GM12878 (cell line): ENCODE results near the gene KCNQ1. TPM values are rescaled to one million over a fixed set of nuclear protein-coding genes. Genes with fewer than 3 reads are reported as not detected.

ENCODE experiments used
- ATAC-seq: fragments of 200-7000 bp; cut with Tn5 transposase; 3 replicates; pipeline ENCODE4 v1.9.1; 2020; ENCODE audit warnings: mild to moderate bottlenecking, moderate library complexity
- BruUV-seq: library from RNA; stranded (reverse); fragments of 400-500 nt; replicated peaks from 2 replicates; lab custom pipeline; 2021; lab: Mats Ljungman, UMichigan
- CTCF ChIA-PET: fragments of 300-600 bp; sonication (Branson Sonifier 250); formaldehyde crosslinking; extraction: SDS; loops from one replicate; lab custom pipeline; 2021; ENCODE audit warnings: inconsistent platforms; lab: Yijun Ruan, JAX
- POLR2A ChIA-PET: fragments of 350-600 bp; formaldehyde crosslinking; extraction: SDS; loops from one replicate; lab custom pipeline; 2021; ENCODE audit warnings: inconsistent platforms; lab: Charles Lee
- RAD21 ChIA-PET: fragments of 300-600 bp; sonication (Branson Sonifier 250); formaldehyde crosslinking; loops from one replicate; lab custom pipeline; 2023; ENCODE audit warnings: antibody characterized with exemption; ENCODE audit not compliant: unreplicated experiment; lab: Charles Lee
- SMC1A ChIA-PET: fragments of 300-600 bp; sonication (Branson Sonifier 250); formaldehyde crosslinking; loops from one replicate; lab custom pipeline; 2023; ENCODE audit not compliant: unreplicated experiment, uncharacterized antibody; lab: Charles Lee
- DNase-seq: peaks from one replicate; pipeline ENCODE4 v3.0.0-alpha.2; 2011; ENCODE audit warnings: low read depth, low spot score
- FAIRE-seq: peaks from 3 replicates; lab custom pipeline; 2011; peaks lifted over from hg19 to GRCh38; lab: Jason Lieb, UNC
- H2AFZ ChIP-seq: 2 replicates; pipeline ENCODE4 v1.6.0; 2011; ENCODE audit warnings: low read depth, low read length, control low read depth; ENCODE audit not compliant: control insufficient read depth
- H3K27ac ChIP-seq: 2 replicates; pipeline ENCODE4 v1.5.1; 2011; ENCODE audit warnings: control low read depth; ENCODE audit not compliant: control insufficient read depth, insufficient read depth
- H3K27me3 ChIP-seq, 2 experiments: replicated peaks in 1 of 2; 2 replicates each; pipeline versions ENCODE4 v1.6.0 to v1.6.1; 2011; ENCODE audit warnings: low read length in 1 of 2; ENCODE audit not compliant: control insufficient read depth in 2 of 2, insufficient read depth in 2 of 2
- H3K36me3 ChIP-seq, 2 experiments: 2 replicates each; pipeline ENCODE4 v1.5.1; 2011; ENCODE audit warnings: low read length in 1 of 2; ENCODE audit not compliant: control insufficient read depth in 2 of 2, insufficient read depth in 2 of 2
- H3K4me1 ChIP-seq: 2 replicates; pipeline ENCODE4 v1.6.1; 2011; ENCODE audit warnings: mild to moderate bottlenecking, low read length, moderate library complexity, mixed read lengths; ENCODE audit not compliant: control insufficient read depth, insufficient read depth
- H3K4me2 ChIP-seq: 2 replicates; pipeline ENCODE4 v1.6.0; 2011; ENCODE audit warnings: control low read depth; ENCODE audit not compliant: control insufficient read depth, insufficient read depth
- H3K4me3 ChIP-seq: fragments of 200-600 bp; sonication (generic); 2 replicates; pipeline ENCODE4 v1.5.1; 2016
- H3K79me2 ChIP-seq: 2 replicates; pipeline ENCODE4 v1.6.0; 2011; ENCODE audit warnings: low read length; ENCODE audit not compliant: control insufficient read depth, insufficient read depth
- H3K9ac ChIP-seq: 2 replicates; pipeline ENCODE4 v1.8.0; 2011; ENCODE audit warnings: low read length, control low read depth, mixed read lengths; ENCODE audit not compliant: control insufficient read depth, insufficient read depth
- H3K9me3 ChIP-seq: replicated peaks from 3 replicates; pipeline ENCODE4 v1.5.1; 2011; ENCODE audit warnings: mild to moderate bottlenecking, low read length; ENCODE audit not compliant: control insufficient read depth, insufficient read depth
- H4K20me1 ChIP-seq: 2 replicates; pipeline ENCODE4 v1.6.0; 2011; ENCODE audit not compliant: control insufficient read depth, insufficient read depth
- ASH2L ChIP-seq: fragments of 300-600, 200-600 bp; sonication (generic); IDR thresholded peaks from 2 replicates; pipeline ENCODE4 v1.6.1; 2017; ENCODE audit warnings: low read depth, mild to moderate bottlenecking, borderline replicate concordance
- BACH1 ChIP-seq: fragments of 450-650 bp; IDR thresholded peaks from 2 replicates; pipeline ENCODE4 v1.6.1; 2017; ENCODE audit warnings: mild to moderate bottlenecking, borderline replicate concordance
- BHLHE40 ChIP-seq, 2 experiments: fragments of 450-650 bp in 1 of 2; IDR thresholded peaks; 2 replicates each; pipeline ENCODE4 v1.6.1; 2011 to 2017; ENCODE audit warnings: low read depth in 2 of 2, borderline replicate concordance in 1 of 2, improper control_type of control experiment in 1 of 2, low read length in 1 of 2, mild to moderate bottlenecking in 1 of 2
- CHD2 ChIP-seq: IDR thresholded peaks from 2 replicates; pipeline ENCODE4 v1.6.1; 2011; ENCODE audit warnings: low read depth, low read length, improper control_type of control experiment, borderline replicate concordance
- FOXM1 ChIP-seq: IDR thresholded peaks from 2 replicates; pipeline ENCODE4 v1.6.1; 2012; ENCODE audit warnings: low read depth, mild to moderate bottlenecking, inconsistent platforms, low read length, moderate library complexity
- HDGF ChIP-seq: fragments of 450-650 bp; IDR thresholded peaks from 2 replicates; pipeline ENCODE4 v1.6.1; 2016; ENCODE audit warnings: antibody characterized with exemption
- IKZF1 ChIP-seq: fragments of 450-650 bp; conservative IDR thresholded peaks from 2 replicates; pipeline ENCODE4 v1.6.1; 2017; ENCODE audit warnings: antibody characterized with exemption, mild to moderate bottlenecking
- JUND ChIP-seq: IDR thresholded peaks from 2 replicates; pipeline ENCODE4 v1.6.1; 2012; ENCODE audit warnings: low read depth, mild to moderate bottlenecking, low read length, improper control_type of control experiment, moderate library complexity
- MTA2 ChIP-seq: fragments of 450-650 bp; IDR thresholded peaks from 2 replicates; pipeline ENCODE4 v1.6.1; 2016; ENCODE audit warnings: low read depth, mild to moderate bottlenecking, moderate library complexity
- MTA3 ChIP-seq: IDR thresholded peaks from 2 replicates; pipeline ENCODE4 v1.6.1; 2012; ENCODE audit warnings: low read length, inconsistent platforms, borderline replicate concordance
- NFIC ChIP-seq: IDR thresholded peaks from 2 replicates; pipeline ENCODE4 v1.6.1; 2012; ENCODE audit warnings: low read depth, mild to moderate bottlenecking, inconsistent platforms, low read length, moderate library complexity
- NFXL1 ChIP-seq: fragments of 450-650 bp; IDR thresholded peaks from 2 replicates; pipeline ENCODE4 v1.6.1; 2017; ENCODE audit warnings: antibody characterized with exemption, mild to moderate bottlenecking, borderline replicate concordance
- NR2C2 ChIP-seq: IDR thresholded peaks from 2 replicates; pipeline ENCODE4 v1.6.1; 2011; ENCODE audit warnings: borderline replicate concordance, low read depth; ENCODE audit not compliant: control insufficient read depth, insufficient read length
- RAD51 ChIP-seq: fragments of 450-650 bp; IDR thresholded peaks from 2 replicates; pipeline ENCODE4 v1.6.1; 2016; ENCODE audit warnings: moderate library complexity, mild to moderate bottlenecking, inconsistent platforms
- REST ChIP-seq: IDR thresholded peaks from 2 replicates; pipeline ENCODE4 v1.6.1; 2012; ENCODE audit warnings: mild to moderate bottlenecking, low read depth, low read length
- SREBF2 ChIP-seq: IDR thresholded peaks from 2 replicates; pipeline ENCODE4 v1.6.1; 2012; ENCODE audit warnings: mild to moderate bottlenecking, low read length
- WGBS: methylation state at CpG from one replicate; pipeline ENCODE4 v1.1.6; 2016; ENCODE audit warnings: low lambda C conversion rate; ENCODE audit not compliant: insufficient replicate concordance, insufficient coverage; ENCODE audit errors: missing lambda C conversion rate; 5-methylcytosine and 5-hydroxymethylcytosine counted together
- in situ Hi-C: fragments of 300-500 bp; cut with MboI; formaldehyde crosslinking; loops from 9 replicates; pipeline ENCODE4 v1.14.3; 2018; ENCODE audit warnings: mixed read lengths
- intact Hi-C: fragments of 100-400 bp; cut with micrococcal nuclease; formaldehyde crosslinking; loops from one replicate; pipeline ENCODE4 v1.14.2; 2022; ENCODE audit not compliant: unreplicated experiment
- polyA plus RNA-seq, 11 experiments: library from polyadenylated mRNA; depleted of rRNA in 4 of 11; unstranded in 6 of 11; stranded (reverse) in 5 of 11; fragments of >200 nt; fragmentation: Nextera tagmentation in 4 of 11; fragmentation: Illumina TruSeq in 1 of 11; extraction: Ambion mirVana in 4 of 11; extraction: Trizol in 1 of 11; gene quantifications; 1 replicate in 1 of 11; 2 replicates in 10 of 11; pipeline versions ENCODE4 v1.2.1 to v1.2.3, GENCODE V29; 2011 to 2016; ENCODE audit warnings: inconsistent platforms in 2 of 11, missing spikeins in 2 of 11, low read depth in 1 of 11
- total RNA-seq, 4 experiments: library from RNA; depleted of rRNA in 3 of 4; stranded (reverse); fragments of >200 nt in 3 of 4; fragmentation: Illumina TruSeq in 1 of 4; extraction: Trizol in 1 of 4; gene quantifications; 2 replicates each; pipeline versions ENCODE4 v1.2.1 to v1.2.3, GENCODE V29; 2013 to 2021
- TF ChIP-seq, protein P1 (sequence below): IDR thresholded peaks from 2 replicates; pipeline ENCODE4 v1.6.1; 2011; ENCODE audit warnings: mild to moderate bottlenecking, low read depth, low read length, moderate library complexity; ENCODE audit not compliant: insufficient replicate concordance
- TF ChIP-seq, protein P2 (sequence below): IDR thresholded peaks from 2 replicates; pipeline ENCODE4 v1.6.1; 2011; ENCODE audit warnings: low read depth, mild to moderate bottlenecking, low read length, moderate library complexity, borderline replicate concordance; ENCODE audit errors: extremely low read depth
- TF ChIP-seq, protein P3 (sequence below): fragments of 450-650 bp; IDR thresholded peaks from 2 replicates; pipeline ENCODE4 v1.6.1; 2018; ENCODE audit warnings: borderline replicate concordance, mild to moderate bottlenecking; ENCODE audit not compliant: partially characterized antibody

The KCNQ1 gene
- total and polyA plus RNA-seq, 10 of the 15 experiments (the other 5 are each of a cell fraction or from before 2014, with no cell fraction given): 0.03 to 0.15 (median 0.12) TPM; not detected in 7

DNA sequence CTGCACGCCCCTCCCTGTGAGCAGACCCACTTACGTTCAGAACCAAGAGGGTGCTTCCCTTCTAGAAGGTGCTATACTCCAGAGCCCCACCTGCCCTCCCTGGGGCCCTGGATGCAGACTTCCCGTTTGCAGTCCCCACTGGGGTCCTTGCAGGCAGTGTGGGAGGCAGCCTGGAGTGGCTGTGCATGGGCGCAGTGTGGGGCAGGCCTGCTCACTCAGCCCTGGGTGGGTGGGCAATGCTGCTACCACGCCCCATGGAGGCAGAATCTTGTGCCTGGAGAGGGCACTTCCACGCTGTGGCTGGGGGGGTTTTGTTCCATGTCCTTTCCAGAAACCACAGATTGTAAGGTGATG lies 138.8 kb downstream of the KCNQ1 start:
- no peaks in the 10 kb centered on the region for H3K4me1 ChIP-seq
- WGBS: 33% methylated on average over 6 of the region's 6 CpGs
- H3K4me2 ChIP-seq: no peak overlapping the region
- no peaks in the 10 kb centered on the region for H3K9me3 ChIP-seq
- intact Hi-C loops (no loop called here), in situ Hi-C loops (no loop called here)
- H4K20me1 ChIP-seq: no peaks in the 10 kb centered on the region
- no peak overlapping the region for H3K27ac ChIP-seq
- H3K9ac ChIP-seq: no peak overlapping the region
- RAD21 ChIA-PET: no interaction called here
- no peak for ATAC-seq
- no peaks in the 10 kb centered on the region for H3K79me2 ChIP-seq
- POLR2A ChIA-PET: no interaction called here
- DNase-seq: no peak
- SMC1A ChIA-PET: no interaction called here
- no peak overlapping the region for H2AFZ ChIP-seq
- H3K36me3 ChIP-seq: no peaks in the 10 kb centered on the region
- CTCF ChIA-PET: no interaction called here
- BruUV-seq: no TSS peak
- H3K27me3 ChIP-seq: no peaks in the 10 kb centered on the region
- no peak for FAIRE-seq
- no peak overlapping the region for H3K4me3 ChIP-seq
- TF ChIP-seq NR2C2: no peak
- no peak for TF ChIP-seq REST
- no peak for TF ChIP-seq FOXM1
- TF ChIP-seq HDGF: no peak
- no peak for TF ChIP-seq RAD51
- TF ChIP-seq, protein P1, sequence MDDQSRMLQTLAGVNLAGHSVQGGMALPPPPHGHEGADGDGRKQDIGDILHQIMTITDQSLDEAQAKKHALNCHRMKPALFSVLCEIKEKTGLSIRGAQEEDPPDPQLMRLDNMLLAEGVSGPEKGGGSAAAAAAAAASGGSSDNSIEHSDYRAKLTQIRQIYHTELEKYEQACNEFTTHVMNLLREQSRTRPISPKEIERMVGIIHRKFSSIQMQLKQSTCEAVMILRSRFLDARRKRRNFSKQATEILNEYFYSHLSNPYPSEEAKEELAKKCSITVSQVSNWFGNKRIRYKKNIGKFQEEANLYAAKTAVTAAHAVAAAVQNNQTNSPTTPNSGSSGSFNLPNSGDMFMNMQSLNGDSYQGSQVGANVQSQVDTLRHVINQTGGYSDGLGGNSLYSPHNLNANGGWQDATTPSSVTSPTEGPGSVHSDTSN: no peak
- no peak for TF ChIP-seq IKZF1
- no peak for TF ChIP-seq ASH2L
- no peak for TF ChIP-seq BHLHE40 (IDR thresholded peaks at IDR 0.05; ENCODE audit: borderline replicate concordance in 1 of 2, low read depth in 2 of 2, low read length in 1 of 2)
- no peak for TF ChIP-seq BACH1
- TF ChIP-seq CHD2: no peak
- TF ChIP-seq SREBF2: no peak
- TF ChIP-seq, protein P2, sequence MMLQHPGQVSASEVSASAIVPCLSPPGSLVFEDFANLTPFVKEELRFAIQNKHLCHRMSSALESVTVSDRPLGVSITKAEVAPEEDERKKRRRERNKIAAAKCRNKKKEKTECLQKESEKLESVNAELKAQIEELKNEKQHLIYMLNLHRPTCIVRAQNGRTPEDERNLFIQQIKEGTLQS: no peak
- TF ChIP-seq NFXL1: no peak
- TF ChIP-seq JUND: no peak
- TF ChIP-seq MTA2: no peak
- no peak for TF ChIP-seq NFIC
- TF ChIP-seq MTA3: no peak
- TF ChIP-seq, protein P3, sequence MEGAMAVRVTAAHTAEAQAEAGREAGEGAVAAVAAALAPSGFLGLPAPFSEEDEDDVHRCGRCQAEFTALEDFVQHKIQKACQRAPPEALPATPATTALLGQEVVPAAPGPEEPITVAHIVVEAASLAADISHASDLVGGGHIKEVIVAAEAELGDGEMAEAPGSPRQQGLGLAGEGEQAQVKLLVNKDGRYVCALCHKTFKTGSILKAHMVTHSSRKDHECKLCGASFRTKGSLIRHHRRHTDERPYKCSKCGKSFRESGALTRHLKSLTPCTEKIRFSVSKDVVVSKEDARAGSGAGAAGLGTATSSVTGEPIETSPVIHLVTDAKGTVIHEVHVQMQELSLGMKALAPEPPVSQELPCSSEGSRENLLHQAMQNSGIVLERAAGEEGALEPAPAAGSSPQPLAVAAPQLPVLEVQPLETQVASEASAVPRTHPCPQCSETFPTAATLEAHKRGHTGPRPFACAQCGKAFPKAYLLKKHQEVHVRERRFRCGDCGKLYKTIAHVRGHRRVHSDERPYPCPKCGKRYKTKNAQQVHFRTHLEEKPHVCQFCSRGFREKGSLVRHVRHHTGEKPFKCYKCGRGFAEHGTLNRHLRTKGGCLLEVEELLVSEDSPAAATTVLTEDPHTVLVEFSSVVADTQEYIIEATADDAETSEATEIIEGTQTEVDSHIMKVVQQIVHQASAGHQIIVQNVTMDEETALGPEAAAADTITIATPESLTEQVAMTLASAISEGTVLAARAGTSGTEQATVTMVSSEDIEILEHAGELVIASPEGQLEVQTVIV: no peak
